ENCODE results near the gene MMP11.

MMP11 gene

GRCh38 chr22:23760056-23760455 is 12.6 kb upstream of the MMP11 start:
- no peak for DNase-seq (ENCODE audit: low read depth, low spot score)

DNA sequence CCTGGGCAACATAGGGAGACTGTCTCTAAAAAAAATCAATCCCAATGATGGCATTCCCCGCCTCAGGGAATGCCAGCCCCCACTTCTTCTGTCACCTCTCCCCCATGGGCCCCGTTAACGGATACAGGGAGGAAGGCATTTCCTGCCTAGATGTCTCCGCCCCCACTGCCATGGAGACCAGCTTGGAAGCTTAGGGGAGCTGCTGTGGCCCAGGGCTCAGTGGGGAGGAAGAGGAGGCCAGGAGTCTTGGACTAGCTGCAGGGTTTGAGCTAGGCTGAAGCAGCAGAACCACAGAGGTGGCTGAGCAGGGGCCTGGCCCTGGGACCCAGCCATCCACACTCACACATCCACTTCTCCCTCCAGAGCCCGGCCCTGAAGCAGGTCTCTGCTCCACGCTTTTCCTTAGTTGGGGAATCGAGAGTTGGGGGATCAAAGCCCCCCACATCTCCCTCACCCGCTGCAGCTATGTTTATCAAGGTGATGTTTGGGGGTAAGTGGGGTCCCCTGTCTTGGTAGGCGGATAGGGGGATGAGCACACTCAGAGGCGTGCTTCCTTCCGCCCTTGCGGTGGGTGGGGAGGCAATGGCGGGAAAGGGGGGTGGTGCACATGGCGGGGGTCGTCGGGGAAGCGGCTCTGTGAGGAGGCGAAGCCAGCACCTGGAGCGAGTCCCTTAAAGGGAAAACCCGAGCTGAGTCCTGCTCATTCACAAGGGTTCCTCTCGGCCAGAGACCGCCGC is 9.6 kb upstream of the MMP11 start, which contains the start of gene C22orf15:
C22orf15 (plus strand) TSS at position 149 of the 737 bp plus-strand sequence; CDS start at position 466, 317 bp downstream.
- no peak for DNase-seq (ENCODE audit: low read depth, low spot score)

GRCh38 chr22:23763579-23763945 is 9.1 kb upstream of the MMP11 start:
- DNase-seq (ENCODE audit: low read depth, low spot score), result no peak

DNA sequence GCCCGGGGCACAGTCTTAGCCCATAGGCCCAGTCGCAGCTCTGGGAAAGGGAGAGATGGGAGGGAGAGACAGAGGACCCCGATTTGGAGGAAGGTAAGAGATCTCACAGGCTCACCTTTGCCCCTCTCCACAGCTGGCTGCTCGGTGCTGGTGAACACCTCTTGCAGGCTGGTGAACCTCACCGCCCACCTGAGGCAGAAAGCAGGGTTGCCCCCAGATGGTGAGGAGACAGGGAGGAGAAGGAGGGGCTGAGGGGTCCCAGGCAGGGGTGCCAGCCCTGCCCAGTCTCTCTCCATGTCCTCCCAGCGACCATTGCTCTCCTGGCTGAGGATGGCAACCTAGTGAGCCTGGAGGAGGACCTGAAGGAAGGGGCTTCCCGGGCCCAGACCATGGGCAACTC is 8.7 kb upstream of the MMP11 start:
- DNase-seq (ENCODE audit: low read depth, low spot score), result no peak

GRCh38 chr22:23764899-23765881 is 7.5 kb upstream of the MMP11 start:
- no peak for DNase-seq (ENCODE audit: low read depth, low spot score)

DNA sequence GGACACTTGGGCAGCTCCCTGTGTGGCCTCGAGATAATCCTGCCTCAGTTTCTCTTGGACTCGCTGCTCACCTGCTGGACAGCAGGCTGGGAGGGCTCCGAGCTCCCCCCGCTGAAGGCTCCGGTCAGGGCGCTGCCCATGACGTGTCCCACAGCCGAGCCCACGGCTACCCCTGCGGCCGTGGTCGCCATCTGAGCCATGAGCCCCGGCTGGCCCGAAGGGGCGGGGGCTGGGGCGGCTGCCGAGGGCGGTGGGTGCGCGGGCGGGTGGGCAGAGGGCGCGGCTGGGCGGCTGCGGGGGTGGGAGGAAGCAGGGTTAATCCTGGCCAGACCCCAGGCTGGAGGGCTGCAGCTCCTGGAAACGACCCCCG is 5.4 kb upstream of the MMP11 start:
- DNase-seq (ENCODE audit: low read depth, low spot score), result no peak

GRCh38 chr22:23767673-23768548 is 4.7 kb upstream of the MMP11 start, which contains the start of gene CHCHD10:
Gene CHCHD10, minus strand, starts transcription at chr22:23767972. Its CDS starts 98 bp downstream, at chr22:23767874.
- DNase-seq (ENCODE audit: low read depth, low spot score), result no peak

DNA sequence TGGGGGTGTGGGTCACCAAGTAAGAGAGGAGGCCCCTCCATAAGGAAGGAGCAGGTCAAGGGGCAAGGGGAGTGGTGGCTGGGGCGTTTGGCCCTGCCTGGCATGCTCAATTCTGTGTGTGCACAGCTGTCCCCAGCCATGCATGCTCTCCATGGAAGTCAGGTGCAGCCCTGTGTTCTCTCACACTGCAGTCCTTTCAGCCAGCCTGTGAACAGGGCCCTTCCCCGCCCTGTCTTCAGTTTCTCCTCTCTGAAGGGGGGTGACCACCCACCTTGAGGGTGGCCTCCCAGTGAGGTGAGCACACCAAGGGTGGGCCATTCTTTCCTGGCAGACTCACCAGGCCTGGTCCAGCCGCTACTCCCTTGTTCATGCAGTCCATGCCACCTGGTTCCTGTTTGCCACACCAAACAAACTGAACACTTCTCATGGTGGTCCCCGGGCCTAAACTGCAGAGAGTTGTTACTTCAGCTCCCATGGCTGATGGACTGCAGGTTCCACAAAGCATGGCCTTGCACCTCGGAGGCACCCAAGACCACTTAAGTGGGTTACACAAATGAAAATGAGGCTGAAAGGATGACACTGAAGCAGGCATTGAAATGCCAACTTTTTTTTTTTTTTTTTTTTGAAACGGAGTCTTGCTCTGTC is 3.2 kb upstream of the MMP11 start:
- no peak for DNase-seq (ENCODE audit: low read depth, low spot score)

DNA sequence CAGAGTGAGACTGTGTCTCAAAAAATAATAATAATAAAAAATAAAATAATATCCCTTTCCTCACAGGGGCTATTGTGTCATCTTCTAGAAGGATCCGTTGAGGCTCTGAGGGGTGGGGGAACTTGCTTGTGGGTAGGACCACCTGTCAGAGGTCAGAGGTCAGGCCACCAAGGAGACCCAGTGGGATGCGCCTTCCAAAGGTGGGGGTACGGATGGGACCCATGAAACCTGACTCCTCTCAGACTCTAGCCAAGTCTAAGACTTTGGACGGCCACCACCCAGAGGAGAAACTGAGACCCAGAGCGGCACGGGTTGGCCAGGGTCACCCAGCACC is 367 bp upstream of the MMP11 start:
- DNase-seq (ENCODE audit: low read depth, low spot score), result no peak

DNA sequence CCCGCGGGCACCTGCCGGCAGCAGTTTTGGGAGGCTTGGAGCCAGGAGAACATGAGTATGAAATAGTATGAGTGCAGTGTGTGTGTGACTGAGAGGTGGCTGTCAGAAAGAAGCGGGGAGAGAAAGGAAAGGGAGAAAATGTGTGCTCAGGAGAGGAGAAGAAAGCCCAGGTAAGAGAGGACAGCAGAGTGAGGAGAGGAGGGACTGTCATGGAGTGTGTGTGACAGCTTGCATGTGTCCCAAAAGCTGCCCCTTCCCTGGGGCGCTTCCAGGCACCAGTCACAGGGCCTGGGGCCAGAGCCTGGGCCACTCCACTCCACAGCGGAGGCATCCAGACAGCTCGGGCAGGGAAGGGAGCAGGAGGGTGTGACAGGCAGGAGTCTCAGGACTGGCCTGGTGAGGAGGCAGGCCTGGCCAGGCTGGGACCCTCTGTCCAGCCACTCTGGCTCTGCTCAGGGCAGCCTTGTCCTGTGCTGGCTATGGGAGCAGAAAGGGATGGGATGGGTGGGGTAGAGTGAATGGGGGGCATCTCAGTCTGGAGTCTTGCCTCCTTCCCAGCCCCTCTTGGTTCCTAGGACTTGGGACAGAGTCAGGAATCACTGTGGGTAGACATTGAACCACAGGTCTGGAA is 949 bp downstream of the MMP11 start:
- no peak for DNase-seq (ENCODE audit: low read depth, low spot score)

DNA sequence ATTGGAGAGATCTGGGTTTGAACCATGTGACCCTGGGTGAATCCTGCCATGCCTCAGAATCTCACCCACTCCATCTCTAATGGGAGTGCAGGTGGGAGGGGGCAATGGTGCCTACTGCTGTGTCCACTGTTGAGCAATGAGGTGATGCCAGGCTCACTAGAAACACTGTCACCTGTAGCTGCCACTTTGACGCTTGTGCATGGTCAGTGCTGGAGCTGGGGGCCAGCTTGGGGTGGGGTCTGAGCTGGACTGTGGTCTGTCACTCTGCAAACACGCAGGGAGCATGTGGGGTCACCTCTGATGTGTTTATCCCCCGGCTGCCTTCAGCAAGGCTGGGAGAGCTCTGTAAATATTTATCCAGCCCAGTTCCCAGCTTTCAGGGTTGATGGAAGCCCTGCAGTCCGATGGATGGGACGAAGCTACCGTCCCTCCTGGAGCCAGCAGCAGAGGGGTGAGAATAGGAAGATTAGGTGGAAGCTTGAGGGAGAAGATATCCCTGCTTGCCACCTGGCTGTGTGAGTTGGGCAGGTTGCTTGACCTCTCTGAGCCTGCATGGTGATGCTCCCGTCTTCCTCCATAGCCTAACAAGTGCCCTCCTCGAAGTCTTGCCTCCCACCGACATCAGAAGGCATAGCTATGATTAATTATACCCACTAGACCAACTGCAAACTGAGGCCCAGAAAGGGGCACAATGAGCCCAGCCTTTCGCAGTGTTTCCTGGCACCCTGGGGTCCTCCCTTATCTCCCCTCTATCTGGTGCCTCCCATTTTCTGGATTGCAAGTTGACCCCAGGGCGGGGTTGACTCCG is 1.7 kb downstream of the MMP11 start:
- no peak for DNase-seq (ENCODE audit: low read depth, low spot score)

GRCh38 chr22:23774922-23775436 is 2.3 kb downstream of the MMP11 start:
- DNase-seq (ENCODE audit: low read depth, low spot score), result no peak

DNA sequence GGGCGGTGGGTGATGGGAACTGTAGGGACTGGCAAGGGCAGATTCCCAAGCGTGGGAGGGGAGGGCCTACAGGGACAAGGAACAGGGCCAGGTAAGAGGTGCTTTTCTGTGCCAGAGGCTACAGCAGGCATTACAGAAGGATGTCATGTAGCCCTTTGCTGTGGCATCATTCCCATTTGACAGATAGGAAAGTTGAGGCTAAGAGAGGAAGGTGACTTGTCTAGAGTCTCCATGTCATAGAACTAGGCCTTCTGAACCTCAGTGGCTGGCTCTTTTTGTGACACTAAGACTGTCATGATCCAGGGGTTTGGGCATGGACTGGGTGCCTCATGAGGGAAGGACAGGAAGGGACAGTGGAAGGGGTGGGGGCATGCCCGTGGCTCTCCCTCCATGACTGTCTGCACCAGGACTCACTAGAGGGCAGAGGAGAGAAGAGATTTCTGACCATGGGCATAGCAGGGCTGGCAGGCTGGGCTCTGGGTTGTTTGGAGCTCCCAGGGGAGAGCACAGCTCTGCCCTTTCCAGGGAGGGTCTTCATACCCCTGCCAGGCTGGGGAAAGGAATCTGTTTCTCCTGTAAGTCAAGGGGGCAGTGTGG is 3.2 kb downstream of the MMP11 start:
- no peak for DNase-seq (ENCODE audit: low read depth, low spot score)

DNA sequence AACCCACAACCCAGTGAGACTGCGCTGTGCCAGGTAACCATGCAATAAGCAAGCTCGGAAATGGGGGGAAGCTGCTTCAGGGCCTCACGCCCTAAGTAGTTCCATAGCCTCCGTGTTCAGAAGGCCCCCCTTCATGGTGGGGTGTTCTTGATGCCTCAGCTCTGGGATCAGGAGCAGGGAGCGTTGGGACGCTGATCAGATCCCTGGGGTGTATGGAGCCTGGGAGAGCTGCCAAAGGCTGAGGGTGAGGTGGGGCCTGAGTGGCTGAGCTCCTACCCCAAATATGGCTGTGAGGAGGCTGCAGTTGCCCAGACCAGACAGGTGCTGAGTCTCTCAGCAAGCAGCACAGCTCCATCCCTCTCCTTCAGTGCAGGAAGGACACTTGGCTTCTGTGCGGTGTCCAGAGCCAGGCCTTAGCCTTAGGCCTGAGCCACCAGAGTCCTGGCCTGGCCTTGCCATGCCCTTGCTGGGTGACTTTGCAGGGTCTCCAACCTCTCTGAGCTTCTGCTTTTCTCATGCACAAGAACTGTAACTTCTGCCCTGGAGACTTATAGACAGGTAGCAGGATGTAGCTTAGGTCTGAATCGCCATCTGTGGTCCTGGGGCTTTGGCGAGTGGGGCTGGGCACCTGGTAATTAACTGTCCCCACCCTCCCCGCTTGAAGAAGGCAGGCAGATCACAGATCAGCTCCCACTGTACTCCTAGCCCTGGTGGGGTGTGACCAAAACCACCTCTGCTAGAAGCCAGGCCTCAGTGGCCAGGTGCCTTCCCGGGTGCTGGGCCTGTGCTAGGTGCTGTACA is 5.3 kb downstream of the MMP11 start:
- DNase-seq (ENCODE audit: low read depth, low spot score), result no peak

DNA sequence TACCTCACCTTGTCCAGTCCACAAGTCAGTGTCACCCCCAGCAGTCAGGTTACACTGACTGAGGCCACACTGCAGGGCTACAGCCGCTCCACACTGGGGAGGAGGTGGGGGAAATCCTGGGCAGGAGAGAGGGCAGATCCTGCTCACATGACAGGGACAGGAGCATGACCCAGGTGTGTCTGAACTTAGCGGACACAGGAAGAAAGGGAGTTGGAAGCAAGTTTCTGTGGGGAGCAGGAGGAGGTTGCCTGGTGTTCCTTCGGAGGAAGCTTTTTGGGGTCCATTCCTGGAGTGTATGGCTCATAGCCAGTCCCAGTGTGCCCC is 5.9 kb downstream of the MMP11 start:
- DNase-seq (ENCODE audit: low read depth, low spot score), result no peak

- DNase-seq (ENCODE audit: low read depth, low spot score), result no peak
Observed at GRCh38 chr22:23779083-23779482, 6.4 kb downstream of the MMP11 start.

GRCh38 chr22:23779731-23780130 is 7.1 kb downstream of the MMP11 start:
- DNase-seq (ENCODE audit: low read depth, low spot score), result no peak

GRCh38 chr22:23780146-23780748 is 7.6 kb downstream of the MMP11 start:
- DNase-seq (ENCODE audit: low read depth, low spot score), result no peak
